Nephron progenitor cell (in vitro differentiated cells): ENCODE measurements around the gene H6PD.

Experiments
- DNase-seq: peaks from one replicate; pipeline ENCODE4 v3.0.0; 2021
- H3K27ac Mint-ChIP-seq: 2 replicates; pipeline ENCODE4 v1.8.0; 2021; ENCODE audit warnings: mild to moderate bottlenecking, moderate library complexity, mixed read lengths
- H3K27me3 Mint-ChIP-seq: 2 replicates; pipeline ENCODE4 v1.8.0; 2021; ENCODE audit warnings: mild to moderate bottlenecking, low read depth, mixed read lengths; ENCODE audit not compliant: poor library complexity
- H3K36me3 Mint-ChIP-seq: 2 replicates; pipeline ENCODE4 v1.8.0; 2021; ENCODE audit warnings: low read depth, mixed read lengths
- H3K4me1 Mint-ChIP-seq: 2 replicates; pipeline ENCODE4 v1.8.0; 2021; ENCODE audit warnings: mixed read lengths
- H3K4me3 Mint-ChIP-seq: 2 replicates; pipeline ENCODE4 v1.8.0; 2021; ENCODE audit warnings: mild to moderate bottlenecking, moderate library complexity, mixed read lengths
- H3K9me3 Mint-ChIP-seq: 2 replicates; pipeline ENCODE4 v1.8.0; 2021; ENCODE audit warnings: mild to moderate bottlenecking, moderate library complexity, mixed read lengths
- TF ChIP-seq, protein P1 (sequence below): fragments of 200-600 bp; sonication (generic); IDR thresholded peaks from 2 replicates; pipeline ENCODE4 v1.5.0; 2021; ENCODE audit warnings: antibody characterized with exemption

Gene H6PD

DNA sequence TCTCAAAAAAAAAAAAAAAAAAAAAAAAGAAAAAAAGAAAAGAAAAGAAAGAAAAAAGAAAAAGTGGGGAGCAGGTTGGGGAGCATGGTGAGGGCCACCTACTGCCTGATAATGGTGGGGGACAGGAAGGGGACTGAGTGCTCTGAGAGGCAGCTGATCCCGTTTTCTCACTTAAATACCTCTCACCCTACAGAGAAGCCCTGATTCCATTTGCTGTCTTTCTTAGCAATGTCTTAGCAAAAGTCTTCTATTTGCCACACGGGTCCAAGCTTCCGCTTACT lies 692 bp upstream of the H6PD start:
- H3K9me3 Mint-ChIP-seq, result no peaks in the 10 kb centered on the region
- no peak overlapping the region for H3K27ac Mint-ChIP-seq
- peaks cover 7% of the 10 kb centered on the region for H3K27me3 Mint-ChIP-seq
- H3K4me3 Mint-ChIP-seq, result peak overlapping the region; percentile 84
- H3K4me1 Mint-ChIP-seq, result peaks cover 38% of the 10 kb centered on the region
- peaks cover 20% of the 10 kb centered on the region for H3K36me3 Mint-ChIP-seq
- no peak for DNase-seq
- TF ChIP-seq, protein P1, sequence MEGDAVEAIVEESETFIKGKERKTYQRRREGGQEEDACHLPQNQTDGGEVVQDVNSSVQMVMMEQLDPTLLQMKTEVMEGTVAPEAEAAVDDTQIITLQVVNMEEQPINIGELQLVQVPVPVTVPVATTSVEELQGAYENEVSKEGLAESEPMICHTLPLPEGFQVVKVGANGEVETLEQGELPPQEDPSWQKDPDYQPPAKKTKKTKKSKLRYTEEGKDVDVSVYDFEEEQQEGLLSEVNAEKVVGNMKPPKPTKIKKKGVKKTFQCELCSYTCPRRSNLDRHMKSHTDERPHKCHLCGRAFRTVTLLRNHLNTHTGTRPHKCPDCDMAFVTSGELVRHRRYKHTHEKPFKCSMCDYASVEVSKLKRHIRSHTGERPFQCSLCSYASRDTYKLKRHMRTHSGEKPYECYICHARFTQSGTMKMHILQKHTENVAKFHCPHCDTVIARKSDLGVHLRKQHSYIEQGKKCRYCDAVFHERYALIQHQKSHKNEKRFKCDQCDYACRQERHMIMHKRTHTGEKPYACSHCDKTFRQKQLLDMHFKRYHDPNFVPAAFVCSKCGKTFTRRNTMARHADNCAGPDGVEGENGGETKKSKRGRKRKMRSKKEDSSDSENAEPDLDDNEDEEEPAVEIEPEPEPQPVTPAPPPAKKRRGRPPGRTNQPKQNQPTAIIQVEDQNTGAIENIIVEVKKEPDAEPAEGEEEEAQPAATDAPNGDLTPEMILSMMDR, result no peak

- Mint-ChIP-seq H3K9me3 (no peaks in the 10 kb centered on the region), H3K4me1 (peaks cover 45% of the 10 kb centered on the region), H3K4me3 (peak overlapping the region; percentile 87), H3K27me3 (peaks cover 2% of the 10 kb centered on the region), H3K36me3 (peaks cover 20% of the 10 kb centered on the region), H3K27ac (peak overlapping the region; percentile 74)
- TF ChIP-seq, protein P1, result no peak
- DNase-seq, result no peak
Measured at GRCh38 chr1:9235096-9235459, 504 bp downstream of the H6PD start.

GRCh38 chr1:9235560-9235959 lies 986 bp downstream of the H6PD start:
- Mint-ChIP-seq H3K27ac (no peak overlapping the region), H3K4me3 (peak overlapping the region; percentile 87), H3K36me3 (peaks cover 20% of the 10 kb centered on the region), H3K27me3 (no peaks in the 10 kb centered on the region), H3K4me1 (peaks cover 50% of the 10 kb centered on the region), H3K9me3 (no peaks in the 10 kb centered on the region)
- DNase-seq, result no peak
- TF ChIP-seq, protein P1, result no peak

DNA sequence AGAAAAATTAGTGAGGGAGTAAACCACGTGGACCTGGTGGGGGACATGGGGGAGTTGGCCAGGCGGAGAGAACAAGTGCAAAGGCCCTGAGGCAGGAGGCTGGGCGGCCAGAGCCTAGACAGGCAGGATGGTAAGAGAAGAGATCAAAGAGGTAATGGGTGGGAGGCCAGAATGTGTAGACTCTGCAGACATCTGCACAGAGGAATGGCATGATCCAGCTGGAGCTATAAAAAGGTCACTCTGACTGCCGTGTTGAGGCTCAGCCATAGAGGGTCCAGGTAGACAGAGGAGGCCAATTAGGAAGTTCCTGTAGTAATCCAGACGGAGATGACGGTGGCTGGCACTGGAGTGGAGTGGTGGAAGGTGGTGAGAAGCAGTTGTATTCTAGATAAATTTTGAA lies 3.6 kb downstream of the H6PD start:
- no peak for DNase-seq
- TF ChIP-seq, protein P1, result no peak
- Mint-ChIP-seq H3K36me3 (peaks cover 20% of the 10 kb centered on the region), H3K27me3 (no peaks in the 10 kb centered on the region), H3K9me3 (no peaks in the 10 kb centered on the region), H3K4me3 (no peak overlapping the region), H3K27ac (no peak overlapping the region), H3K4me1 (peaks cover 59% of the 10 kb centered on the region)

- no peaks in the 10 kb centered on the region for H3K9me3 Mint-ChIP-seq
- peaks cover 20% of the 10 kb centered on the region for H3K36me3 Mint-ChIP-seq
- H3K27ac Mint-ChIP-seq, result no peak overlapping the region
- no peaks in the 10 kb centered on the region for H3K27me3 Mint-ChIP-seq
- no peak overlapping the region for H3K4me3 Mint-ChIP-seq
- DNase-seq, result no peak
- TF ChIP-seq, protein P1, result no peak
- peaks cover 64% of the 10 kb centered on the region for H3K4me1 Mint-ChIP-seq
Measured at GRCh38 chr1:9238550-9238949, 4.0 kb downstream of the H6PD start.

DNA sequence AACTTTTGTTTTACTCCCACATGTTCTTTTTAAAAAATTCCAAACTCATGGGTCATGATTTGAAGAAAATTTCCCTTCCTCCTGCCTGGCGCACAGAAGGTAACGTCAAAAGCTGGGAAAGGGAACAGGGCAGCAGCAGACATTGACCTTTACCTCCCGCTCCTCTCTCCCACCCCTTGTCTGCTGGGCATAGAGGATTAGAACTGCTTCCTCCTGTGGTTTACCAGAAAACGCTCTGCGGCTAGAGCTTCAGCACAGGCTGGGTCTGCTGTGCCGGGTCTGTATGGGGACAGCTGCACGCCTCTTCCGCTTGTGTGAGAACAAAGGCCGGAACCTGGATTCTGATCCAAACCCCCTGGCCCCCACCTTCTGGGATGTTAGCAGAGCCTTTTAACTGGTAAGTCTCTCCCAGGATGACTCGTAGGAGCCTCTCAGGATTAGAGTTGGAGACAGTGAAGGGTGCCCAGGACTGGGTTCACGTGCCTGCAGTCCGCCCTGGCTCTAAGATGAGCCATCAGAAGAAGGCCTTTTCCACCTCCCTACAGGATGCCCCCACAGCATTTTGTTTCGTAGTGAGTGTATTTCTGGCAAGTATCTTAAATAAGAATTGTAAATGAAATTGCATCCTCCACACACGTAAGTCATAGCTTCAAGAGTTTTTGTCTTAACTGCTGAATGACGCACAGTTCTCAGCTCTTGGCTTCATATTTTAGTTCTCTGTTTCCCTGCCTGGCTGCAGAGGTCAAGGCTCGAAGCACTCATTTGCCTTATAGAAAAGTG lies 5.2 kb downstream of the H6PD start:
- peaks cover 20% of the 10 kb centered on the region for H3K36me3 Mint-ChIP-seq
- H3K27me3 Mint-ChIP-seq, result no peaks in the 10 kb centered on the region
- peak overlapping the region; percentile 72 for H3K27ac Mint-ChIP-seq
- H3K4me1 Mint-ChIP-seq, result peaks cover 64% of the 10 kb centered on the region
- DNase-seq, result no peak
- no peak overlapping the region for H3K4me3 Mint-ChIP-seq
- TF ChIP-seq, protein P1, result no peak
- no peaks in the 10 kb centered on the region for H3K9me3 Mint-ChIP-seq
